OCI-LY7 (cell line): ENCODE measurements around the gene CTCF.

Experiments used
- EZH2phosphoT487 ChIP-seq: fragments of 200-600 bp; sonication (generic); IDR thresholded peaks from 2 replicates; pipeline ENCODE4 v1.6.1; 2018; ENCODE audit warnings: low read depth, borderline replicate concordance, mild to moderate bottlenecking, mixed run types, antibody characterized with exemption, low read length, moderate library complexity, mixed read lengths
- TF ChIP-seq, protein P1 (sequence below): fragments of 200-600 bp; sonication (generic); conservative IDR thresholded peaks from 2 replicates; pipeline ENCODE4 v1.5.1; 2014; ENCODE audit warnings: mild to moderate bottlenecking, antibody characterized with exemption, low read length, moderate library complexity, mixed read lengths

DNA sequence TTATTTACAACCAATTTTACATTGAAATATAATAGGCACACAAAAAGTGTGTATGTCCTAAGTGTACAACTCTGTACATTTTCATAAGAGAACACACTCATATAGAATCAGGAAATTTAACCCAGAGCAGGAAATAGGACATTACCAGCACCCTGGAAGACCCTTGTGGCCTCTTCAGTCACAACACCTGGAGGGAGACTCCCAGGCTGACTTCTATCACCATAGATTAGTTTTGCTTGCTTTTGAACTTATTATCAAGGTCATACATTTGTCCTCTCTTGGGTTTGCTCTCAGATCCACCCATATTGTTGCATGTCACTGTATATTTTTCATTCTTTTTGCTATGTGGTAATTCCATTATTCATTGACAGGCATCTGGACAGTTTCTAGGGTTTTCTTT lies 27.9 kb upstream of the CTCF start:
- TF ChIP-seq, protein P1, sequence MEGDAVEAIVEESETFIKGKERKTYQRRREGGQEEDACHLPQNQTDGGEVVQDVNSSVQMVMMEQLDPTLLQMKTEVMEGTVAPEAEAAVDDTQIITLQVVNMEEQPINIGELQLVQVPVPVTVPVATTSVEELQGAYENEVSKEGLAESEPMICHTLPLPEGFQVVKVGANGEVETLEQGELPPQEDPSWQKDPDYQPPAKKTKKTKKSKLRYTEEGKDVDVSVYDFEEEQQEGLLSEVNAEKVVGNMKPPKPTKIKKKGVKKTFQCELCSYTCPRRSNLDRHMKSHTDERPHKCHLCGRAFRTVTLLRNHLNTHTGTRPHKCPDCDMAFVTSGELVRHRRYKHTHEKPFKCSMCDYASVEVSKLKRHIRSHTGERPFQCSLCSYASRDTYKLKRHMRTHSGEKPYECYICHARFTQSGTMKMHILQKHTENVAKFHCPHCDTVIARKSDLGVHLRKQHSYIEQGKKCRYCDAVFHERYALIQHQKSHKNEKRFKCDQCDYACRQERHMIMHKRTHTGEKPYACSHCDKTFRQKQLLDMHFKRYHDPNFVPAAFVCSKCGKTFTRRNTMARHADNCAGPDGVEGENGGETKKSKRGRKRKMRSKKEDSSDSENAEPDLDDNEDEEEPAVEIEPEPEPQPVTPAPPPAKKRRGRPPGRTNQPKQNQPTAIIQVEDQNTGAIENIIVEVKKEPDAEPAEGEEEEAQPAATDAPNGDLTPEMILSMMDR, result no peak; the same call in 1 of the 2 replicates
- no peak for TF ChIP-seq EZH2phosphoT487
